UCSD-AML1 (cell line): Measurements from ENCODE around the gene CAPZA1.

Experiments
- DNase-seq: peaks from one replicate; lab custom pipeline; 2025; ENCODE audit not compliant: unreplicated experiment; lab: John Stamatoyannopoulos, UW

CAPZA1 gene

DNA sequence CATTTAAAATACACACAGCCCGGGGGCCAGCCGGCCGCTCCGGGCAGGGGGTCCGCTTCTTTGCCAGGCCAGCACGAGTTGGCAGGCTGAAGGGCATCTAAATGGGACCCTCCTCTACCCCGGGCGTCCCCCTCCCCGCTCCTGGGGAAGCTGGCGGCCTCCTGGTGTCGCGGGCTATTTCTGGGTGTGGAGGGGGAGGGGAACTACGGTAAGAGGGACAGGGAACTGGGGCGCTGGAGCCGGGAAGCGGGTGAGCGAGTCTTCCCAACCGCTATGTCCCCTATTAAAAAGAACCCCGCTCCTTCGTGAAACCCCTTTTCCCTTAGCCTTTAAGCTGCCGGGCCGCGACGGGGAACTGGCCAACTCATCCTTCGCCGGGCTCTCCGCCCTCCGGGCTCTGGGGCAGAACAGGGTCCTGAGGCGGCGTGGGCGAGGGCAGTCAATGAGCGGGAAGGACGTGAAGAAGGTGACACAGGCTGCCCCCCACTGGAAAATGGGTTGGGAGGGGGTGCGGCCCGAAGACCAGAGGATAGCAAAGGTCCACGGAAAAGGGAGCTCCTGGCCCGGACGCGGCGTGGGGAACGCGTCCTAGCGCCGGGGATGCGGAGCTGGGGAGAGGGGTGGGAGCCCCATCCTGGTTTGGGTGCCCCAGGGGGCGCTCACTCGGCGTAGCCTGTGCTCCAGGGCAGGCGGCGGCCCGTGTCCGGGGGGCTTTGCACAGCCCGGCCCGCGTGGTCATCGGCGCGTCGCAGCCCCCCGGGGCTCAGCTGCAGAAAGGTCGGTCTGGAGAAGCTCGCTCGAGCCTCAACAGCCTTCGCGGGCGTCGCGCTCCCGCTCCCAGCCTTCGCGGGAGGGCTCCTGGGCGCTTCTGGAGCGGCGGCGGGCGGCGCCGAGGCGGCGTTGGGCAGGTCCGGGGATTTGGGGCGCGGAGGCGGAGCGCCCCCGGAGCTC, 95.0 kb downstream of the CAPZA1 start:
- peak; percentile 46 for DNase-seq

GRCh38 chr1:112715264-112716053, 95.8 kb downstream of the CAPZA1 start, which contains the start of gene PPM1J:
Gene PPM1J (minus strand): TSS chr1:112715332. CDS start chr1:112715301, 31 bp downstream.
- peak; percentile 99 for DNase-seq

GRCh38 chr1:112716133-112716720, 96.6 kb downstream of the CAPZA1 start:
- DNase-seq: peak; percentile 81

GRCh38 chr1:112717263-112717873, 97.7 kb downstream of the CAPZA1 start:
- DNase-seq: no peak

GRCh38 chr1:112718691-112719418, 99.2 kb downstream of the CAPZA1 start:
- peak; percentile 70 for DNase-seq

DNA sequence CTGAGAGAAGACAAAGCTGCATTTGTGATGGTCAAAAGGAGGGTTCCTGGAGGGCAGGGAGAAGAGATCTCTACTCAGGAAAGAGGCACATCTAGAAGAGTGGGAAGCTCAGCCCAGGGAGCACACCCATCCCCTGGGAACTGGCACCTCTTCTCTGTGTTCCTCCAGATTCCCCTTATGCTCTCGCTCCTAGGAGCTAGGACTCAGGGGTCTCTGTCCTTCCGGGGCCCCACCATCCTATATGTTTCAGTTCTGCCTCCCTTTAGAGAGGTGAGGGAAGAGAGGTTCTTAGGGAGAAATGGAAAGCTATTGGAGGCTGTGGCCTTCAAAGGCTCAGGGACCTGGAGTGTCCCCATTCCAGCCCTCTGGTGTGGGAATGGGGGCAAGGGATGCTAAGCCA, 100.1 kb downstream of the CAPZA1 start:
- no peak for DNase-seq

DNA sequence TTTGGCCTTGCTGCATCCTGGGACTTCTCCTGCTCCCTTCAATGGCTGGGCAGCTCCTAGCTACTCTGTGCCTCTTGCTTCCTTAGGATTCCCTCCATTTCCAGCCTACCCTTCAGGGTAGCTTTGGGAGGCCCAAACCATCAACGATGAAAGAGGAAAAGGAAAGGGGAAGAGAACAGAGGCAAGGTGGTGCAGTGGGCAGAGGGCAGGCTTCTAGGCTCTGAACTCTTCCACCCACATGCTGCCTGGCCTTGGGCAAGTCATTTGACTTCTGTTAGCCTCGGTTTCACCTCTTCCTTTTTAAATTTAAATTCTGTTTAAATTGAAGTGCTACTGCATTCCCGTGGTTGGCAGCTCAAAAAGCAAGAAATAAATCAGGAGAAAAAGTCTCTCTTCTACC, 101.2 kb downstream of the CAPZA1 start:
- DNase-seq: no peak
